ENCODE measurements around the gene CLEC4G.
"Not testable (repeated sequence)": the region's sequence is repeated elsewhere in the genome, so short reads cannot be mapped to it uniquely, and the experiment has no call there.

CLEC4G gene

DNA sequence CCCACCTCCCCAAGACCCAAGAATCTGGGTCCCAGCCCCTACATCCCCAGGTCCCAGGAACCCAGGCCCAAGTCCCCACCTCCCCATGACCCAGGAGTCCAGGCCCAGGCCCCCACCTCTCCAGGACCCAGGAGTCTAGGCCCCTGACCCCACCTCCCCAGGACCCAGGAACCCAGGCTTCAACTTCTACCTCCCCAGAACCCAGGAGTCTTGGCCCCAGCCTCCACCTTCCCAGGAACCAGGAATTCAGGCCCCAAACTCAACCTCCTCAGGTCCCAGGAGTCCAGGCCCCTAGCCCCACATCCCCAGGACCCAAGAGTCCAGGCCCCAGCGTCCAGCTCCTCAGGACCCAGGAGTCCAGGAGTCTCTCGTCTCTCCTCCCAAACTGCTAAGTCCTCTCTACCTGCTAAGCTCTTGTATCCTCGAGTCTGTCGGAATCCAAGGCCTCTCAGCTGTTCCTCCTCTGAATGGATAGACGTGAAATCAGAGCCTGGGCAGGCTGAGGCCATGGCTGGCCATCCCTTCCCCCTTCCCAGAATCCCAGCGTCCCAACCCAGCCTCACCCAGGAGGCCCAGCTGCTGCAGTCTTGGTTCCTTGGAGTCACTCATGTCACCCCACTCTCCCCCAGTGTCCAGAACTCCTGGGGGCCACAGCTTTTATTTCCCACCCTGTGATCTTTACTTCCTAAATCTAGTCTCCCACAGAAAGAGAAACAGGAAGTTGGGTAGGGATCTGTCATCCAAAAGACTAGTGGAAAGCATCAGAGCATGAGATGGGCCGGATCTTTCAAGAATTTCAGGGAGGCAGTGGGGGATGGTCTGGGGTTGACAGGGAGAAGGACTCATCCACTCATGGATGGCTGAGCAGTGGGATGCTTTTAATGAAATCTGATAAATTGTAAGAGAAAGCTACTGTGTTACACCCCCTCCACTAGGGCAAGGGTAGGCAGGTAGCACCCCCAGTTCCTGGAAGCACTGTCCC is 15.3 kb upstream of the CLEC4G start, which contains the start of gene CD209:
CD209 (minus strand) TSS at position 632 of the 982 bp plus-strand sequence; CDS start at position 609, 23 bp downstream.
- no peak for DNase-seq (ENCODE audit: low read depth, low spot score)

DNA sequence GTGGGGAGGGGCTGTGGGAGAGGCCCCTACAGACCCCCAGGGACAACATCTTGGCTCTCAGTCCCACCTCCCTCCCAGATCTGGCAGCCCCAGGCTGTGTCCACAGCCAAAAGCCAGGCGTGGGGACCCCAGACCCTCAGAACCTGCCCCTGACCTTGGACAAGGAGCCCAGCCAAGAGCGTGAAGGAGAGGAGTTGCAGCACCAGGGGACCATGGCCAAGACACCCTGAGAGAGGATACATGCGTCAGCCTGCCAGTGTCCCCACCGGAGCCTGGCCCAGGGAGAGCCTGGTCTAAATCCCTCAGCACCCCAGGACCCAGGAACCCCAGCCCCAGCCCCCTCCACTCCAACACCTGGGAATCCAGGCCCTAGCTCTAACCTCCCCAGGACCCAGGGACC is 14.4 kb upstream of the CLEC4G start:
- DNase-seq (ENCODE audit: low read depth, low spot score): not testable (repeated sequence)

DNA sequence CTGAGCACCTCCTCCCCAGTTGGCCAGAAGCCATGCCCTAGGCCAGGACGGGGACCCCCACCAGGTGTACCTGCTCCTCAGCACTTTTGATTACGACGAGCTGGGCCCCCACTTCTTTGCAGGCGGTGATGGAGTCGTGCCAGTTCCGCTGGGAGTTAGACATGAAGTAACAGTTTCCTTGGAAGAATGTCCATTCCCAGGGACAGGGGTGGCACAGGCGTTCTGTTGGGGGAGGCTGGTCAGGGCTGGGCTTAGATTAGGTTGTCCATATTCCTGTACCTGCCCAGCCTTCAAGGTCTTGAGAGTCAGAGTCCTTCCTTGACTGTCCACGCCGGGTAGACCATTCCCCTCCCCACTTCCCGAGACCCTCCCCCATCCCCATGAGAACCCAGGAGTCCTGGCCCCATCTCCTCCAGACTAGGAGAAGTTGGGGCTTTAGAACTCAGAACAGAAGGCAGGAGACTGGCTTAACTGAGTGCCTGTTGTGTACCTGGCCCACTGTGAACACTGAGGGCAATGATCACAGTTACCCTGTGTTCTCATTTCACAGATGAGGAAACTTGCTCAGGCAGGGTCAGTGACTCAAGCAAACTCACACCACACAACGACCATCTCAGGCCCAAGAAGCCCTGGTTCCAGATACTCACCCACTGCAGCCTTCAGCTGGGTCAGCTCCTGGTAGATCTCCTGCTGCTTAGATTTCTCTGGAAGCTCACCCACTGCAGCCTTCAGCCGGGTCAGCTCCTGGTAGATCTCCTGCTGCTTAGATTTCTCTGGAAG is 13.2 kb upstream of the CLEC4G start:
- DNase-seq (ENCODE audit: low read depth, low spot score): no peak

DNA sequence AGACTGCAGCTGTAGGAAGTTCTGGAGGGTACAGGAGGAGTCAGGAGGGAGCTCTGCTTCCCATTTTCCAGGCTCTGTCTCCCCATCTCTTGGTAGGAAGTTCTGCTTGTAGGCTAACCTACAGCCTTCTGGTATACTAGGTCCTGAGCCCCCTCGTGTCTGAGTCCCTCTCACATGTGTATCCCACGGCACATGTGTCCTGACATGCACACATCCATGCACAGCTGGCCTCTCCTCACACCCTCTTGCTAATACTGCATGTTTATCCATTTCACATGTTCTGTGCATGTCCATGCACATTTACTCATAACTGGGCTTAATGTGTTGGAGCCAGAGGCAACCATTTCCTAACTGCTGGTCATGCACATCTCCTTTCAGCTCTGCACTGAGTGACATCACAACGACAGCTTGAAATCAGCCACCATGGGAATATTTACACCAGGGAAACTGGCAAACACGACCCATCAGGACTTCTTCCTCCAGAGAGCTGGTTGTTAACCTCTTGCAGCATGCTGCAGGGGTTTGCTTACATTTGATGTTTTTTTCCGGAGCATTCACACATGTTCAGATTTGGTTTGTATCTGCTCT is 12.4 kb upstream of the CLEC4G start:
- no peak for DNase-seq (ENCODE audit: low read depth, low spot score)

DNA sequence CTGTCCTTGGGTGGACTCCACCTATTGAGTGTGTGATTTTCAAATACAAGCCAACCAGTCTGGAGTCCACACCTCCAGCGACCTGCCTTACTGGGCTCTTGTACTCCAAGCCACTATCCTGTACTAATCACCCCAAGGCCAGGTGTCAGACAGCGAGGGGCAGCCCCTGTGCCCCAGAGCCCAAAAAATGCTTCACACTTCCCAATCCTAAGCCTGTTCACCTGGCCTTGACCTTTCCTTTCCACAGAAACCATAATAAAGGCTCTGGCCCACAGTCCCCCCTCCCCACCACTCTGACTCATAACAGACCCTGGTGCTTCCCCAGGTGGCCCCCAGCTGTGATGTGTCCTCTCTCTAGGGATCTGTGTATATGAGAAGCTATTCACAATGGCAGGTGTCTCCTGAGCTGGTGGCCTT is 11.5 kb upstream of the CLEC4G start:
- no peak for DNase-seq (ENCODE audit: low read depth, low spot score)

DNA sequence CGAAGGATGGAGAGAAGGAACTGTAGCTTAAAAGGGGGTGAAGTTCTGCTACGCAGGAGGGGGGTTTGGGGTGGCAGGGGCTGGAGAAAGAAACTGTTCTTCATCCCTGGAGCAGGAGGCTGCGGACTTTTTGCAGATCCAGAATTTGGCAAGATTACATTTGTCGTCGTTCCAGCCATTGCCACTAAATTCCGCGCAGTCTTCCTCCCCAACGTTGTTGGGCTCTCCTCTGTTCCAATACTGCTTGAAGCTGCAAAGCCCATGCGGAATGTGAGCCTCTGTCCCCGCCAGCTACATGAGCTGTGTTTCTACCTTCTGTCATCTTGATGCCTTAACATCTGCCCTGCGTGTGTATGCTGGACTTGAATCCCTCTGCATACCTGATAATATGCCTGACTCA is 11.1 kb upstream of the CLEC4G start:
- DNase-seq (ENCODE audit: low read depth, low spot score): no peak

DNA sequence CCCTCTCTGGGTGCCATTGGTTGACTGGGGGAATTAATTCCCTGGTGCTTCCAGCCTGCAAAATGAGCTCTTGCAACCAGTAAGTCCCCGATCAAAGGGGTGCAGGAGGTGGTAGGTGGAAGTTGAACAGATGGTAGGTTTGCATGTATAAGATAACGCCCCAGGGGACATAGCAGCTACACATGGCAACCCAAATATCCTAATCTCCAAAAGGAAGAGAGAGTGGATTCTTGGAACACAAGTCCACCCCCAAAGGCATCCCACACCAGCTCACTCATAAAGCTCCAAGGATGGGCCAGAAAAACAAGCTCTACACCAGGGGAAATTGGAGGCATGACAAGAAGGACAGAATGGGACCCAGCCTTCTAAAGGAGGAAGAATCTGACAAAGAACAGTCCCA is 10.7 kb upstream of the CLEC4G start:
- no peak for DNase-seq (ENCODE audit: low read depth, low spot score)

DNA sequence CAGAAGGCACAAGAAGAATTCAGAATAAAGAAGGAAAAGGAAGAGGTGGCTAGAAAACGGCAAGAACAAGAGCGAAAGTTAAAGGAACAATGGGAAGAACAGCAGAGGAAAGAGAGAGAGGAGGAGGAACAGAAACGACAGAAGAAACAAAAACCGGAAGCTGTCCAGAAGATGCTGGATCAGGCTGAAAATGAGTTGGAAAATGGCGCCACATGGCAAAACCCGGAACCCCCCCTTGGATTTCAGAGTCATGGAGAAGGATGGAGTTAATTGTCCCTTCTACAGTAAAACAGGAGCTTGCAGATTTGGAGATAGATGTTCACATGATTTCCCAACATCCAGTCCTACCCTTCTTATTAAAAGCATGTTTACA is 8.8 kb upstream of the CLEC4G start:
- DNase-seq (ENCODE audit: low read depth, low spot score): no peak

DNA sequence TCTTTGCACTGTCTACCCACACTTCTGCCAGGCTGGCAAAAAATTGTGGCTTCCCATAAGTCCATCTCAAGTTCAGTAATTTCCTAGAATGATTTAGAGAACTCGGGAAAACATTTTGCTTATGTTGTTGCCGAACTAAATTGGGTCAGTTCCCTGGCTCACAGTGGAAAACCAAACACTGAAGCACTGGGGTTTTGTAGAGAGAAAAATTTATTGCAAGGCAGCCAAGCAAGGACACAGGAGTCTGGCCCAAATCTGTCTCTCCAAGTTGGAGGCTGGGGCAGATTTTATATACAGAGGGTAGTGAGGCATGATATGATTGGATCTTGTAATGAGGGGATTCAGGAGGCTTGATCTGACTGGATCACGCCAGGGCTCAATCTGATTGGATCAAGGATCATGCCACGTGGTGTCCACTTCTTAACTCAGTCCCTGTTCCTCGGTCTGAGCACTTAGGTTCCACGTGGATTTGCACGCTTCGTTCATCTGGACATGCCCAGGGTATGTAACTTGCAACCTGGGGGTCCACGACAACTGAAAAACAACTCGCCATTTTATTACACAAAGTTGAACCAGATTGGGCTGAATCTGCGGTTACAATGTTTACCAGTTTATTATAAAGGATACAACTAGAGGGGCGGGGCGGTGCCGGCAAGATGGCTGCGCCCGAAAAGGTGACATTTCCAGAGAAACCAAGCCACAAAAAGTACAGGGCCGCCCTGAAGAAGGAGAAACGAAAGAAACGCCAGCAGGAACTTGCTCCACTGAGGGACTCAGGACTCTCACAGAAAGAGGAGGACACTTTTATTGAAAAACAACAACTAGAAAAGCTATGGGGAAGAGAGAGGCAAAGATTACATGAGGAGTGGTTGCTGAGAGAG is 8.1 kb upstream of the CLEC4G start:
- DNase-seq (ENCODE audit: low read depth, low spot score): no peak

DNA sequence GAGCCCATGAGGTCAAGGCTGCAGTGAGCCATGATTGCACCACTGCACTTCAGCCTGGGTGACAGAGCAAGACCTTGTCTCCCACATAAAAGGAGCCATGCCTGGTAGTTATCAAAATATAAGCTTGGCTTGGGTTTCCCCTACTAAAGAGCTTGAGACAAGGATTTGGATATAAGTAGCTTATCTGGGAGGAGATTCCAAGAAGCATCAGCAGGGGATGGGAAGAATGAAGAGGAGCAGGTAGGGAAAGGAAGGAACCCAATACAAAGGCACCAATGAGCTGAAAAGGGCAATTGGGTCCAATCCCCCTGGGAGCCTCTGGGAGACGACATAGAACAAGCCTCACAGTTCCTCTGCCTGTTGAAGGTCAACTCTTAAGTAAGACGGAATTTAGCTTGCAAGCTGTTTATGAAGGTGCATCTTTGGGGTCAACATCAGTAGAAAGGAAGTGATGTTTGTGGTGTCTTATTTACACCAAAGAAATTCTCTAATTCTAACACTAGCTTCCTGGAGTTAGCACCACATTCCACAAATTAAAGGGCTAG is 7.4 kb upstream of the CLEC4G start:
- DNase-seq (ENCODE audit: low read depth, low spot score): no peak

DNA sequence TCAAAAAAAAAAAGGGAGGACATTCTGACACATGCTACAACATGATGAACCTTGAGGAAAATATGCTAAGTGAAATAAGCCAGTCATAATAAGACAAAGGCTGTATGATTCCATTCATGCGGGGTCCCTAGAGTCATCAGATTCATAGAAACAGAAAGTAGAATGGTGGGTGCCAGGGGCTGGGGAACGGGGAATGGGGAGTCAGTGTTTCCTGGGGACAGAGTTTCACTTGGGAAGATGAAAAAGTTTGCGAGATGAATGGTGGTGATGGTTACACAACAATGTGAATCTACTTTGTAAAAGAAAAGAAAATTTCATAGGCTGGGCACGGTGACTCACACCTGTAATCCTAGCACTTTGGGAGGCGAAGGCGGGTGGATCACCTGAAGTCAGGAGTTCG is 6.1 kb upstream of the CLEC4G start:
- no peak for DNase-seq (ENCODE audit: low read depth, low spot score)

DNA sequence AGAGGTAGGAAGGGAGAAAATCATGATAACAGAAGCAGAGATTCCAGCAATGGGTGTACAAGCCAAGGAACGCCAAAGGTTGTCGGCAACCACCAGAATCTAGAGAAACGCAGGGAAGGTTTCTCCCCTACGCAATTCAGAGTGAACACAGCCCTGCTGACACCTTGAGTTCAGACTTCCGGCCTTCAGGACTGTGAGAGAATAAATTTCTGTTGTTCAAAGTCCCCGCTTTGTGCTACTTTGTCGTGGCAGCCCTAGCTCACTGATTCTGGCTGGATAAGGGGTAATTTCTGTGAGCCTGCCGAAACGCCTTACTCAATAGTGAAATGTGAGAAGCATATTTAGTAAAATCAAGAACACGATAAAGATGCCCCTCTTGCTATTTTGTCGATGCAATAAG is 5.3 kb upstream of the CLEC4G start:
- DNase-seq (ENCODE audit: low read depth, low spot score): no peak

DNA sequence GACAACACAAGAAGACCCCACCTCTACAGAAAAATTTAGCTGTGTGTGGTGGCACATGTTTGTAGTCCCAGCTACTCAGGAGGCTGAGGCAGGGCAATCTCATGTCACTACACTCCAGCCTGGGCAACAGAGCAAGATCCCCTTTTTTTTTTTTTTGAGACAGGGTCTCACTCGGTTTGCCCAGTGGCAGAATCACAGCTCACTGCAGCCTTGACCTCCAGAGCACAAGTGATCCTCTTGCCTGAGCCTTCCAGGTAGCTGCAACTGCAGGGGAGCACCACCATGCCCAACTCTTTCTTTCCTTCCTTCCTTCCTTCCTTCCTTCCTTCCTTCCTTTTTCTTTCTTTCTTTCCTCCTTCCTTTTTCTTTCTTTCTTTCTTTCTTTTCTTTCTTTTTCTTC is 4.2 kb upstream of the CLEC4G start:
- no peak for DNase-seq (ENCODE audit: low read depth, low spot score)

DNA sequence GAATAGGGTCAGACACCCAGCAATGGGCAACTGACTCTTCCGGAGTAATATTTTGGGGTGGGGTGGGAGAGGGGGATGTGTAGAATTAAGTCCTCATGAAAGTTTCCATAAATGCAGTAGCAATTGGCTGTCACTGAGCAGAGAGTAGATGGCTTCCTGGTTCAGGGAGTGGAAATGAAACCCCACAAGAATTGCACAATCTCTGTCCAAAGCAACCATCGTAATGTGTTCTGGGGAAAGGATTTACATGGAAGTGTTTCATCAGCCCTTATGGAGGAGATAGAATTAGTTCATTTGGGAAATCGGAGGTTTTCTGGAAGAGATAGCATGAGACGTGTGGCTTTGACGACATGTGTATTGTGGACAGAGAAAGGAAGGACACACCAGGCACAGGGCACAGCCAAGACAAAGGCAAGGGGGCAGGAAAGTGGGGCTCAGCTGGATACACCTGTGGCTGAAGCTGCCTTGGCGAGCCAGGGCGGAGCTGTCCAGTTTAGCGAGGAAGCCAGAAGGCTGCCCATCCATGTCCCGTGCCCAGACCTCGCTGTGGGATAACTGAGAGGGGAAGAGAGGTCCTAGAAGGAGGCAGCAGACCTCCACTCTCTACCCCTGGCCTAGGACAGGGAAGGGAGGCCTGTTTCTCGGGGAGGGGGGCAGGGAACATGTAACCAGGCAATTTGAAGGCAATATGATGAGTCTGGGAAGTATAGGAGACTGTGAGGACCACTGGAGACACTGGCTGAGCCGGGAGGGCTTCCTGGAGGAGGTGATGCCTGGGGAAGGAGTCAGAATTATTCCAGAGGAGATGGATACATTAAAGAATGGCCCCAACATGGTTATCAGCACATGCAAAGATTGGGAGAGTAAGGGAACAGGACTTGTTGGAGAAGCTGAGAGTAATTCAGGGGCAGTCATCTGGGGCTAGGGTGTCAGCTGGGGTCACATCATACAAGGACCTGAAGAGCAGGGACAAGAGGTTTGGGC is 2.6 kb upstream of the CLEC4G start:
- DNase-seq (ENCODE audit: low read depth, low spot score): no peak

DNA sequence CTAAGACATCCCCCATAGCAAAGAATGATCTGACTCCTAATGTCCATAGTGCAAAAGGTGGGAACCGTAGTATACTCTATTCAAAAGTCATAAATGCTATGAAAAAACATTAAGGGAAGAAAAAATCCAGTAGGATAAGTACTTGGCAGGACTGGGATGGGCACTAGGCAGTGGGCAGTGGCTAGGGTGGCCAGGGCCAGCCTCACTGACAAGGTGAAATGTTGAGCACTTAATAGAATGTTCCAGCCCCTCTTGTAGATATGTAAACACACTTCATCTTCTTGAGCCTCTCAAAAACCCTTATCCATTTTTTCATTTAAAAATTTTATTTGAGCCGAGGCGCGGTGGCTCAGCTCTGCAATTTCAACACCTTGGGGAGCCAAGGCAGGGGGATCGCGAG is 1.5 kb upstream of the CLEC4G start:
- no peak for DNase-seq (ENCODE audit: low read depth, low spot score)

DNA sequence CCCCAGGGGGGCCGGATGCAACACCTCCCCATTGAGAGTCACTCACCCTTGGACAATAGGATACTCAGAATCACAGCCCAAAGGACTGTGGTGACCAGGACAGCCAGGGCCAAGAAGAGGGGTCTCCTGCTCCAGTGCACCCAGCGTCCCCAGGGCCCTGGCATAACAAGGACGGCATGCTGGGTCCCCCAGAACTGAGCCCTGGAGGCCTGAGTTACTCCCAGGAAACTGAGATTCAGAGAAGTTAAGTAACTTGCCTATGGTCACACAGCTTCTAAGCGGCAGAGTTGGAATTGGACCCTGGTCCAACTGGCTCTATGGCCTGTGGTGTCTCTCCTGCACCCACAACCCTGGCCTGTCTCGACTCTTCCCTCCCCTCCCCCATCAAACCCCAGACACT is 295 bp downstream of the CLEC4G start:
- no peak for DNase-seq (ENCODE audit: low read depth, low spot score)

DNA sequence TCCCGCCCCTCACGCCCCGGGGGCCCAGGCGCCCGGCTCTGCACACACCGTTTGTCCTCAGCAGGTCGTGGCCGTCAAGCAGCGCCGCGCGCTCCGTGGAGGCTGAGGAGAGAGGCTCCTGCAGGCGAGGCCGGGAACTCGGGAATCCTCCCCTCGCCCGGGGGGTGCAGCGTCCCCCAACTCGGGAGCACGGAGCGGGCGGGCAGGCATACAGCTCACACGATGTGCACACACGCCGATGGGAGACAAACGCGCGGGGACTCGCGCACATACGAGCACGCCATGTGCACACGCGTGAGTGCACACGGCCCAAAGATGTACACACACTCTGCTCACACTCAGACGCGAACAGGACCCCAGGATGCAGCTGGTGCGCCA is 703 bp downstream of the CLEC4G start:
- no peak for DNase-seq (ENCODE audit: low read depth, low spot score)

DNA sequence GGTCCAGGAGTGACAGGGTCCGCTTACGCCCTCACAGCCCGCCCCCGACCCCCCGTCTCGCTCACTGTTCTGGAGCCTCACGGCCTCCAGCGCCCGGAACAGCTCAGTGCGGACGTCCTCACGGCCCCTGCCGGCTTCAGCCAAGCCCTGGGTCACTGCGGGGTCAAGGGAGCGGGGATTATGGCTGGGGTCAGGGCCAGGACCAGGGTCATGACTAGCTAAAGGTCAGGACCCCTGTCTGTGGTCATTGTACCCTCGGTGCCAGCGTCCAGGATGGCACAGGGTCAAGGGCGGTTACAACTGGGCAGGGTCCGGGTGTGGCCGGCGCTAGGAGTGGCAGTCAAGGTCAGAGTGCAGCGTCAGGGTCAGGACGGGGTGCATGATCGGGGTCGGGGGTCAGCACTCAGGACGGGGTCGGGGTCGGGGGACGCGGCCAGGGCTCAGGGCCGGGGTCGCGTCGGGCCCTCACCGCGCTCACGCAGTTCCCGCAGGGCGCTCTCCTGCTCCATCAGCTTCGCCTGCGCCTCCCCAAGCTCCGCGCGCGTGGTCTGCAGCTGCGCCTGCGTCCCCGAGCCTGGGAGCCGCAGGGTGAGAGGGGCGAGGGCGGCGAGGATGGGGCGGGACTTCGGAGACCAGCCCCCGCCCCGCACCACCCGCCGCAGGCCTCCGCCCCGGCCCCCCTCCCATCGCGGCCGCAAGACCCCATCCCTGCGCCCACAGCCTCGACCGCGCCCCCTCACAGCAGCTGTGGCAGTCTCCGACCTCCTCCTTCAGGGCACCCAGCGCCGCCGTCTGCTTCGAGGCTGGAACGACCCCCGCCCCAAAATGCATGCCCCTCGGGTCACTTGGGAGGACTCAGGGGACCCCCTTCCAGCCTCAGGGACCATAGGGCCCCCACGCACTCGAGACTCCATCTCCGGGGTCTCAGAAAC is 1.4 kb downstream of the CLEC4G start:
- DNase-seq (ENCODE audit: low read depth, low spot score): no peak

DNA sequence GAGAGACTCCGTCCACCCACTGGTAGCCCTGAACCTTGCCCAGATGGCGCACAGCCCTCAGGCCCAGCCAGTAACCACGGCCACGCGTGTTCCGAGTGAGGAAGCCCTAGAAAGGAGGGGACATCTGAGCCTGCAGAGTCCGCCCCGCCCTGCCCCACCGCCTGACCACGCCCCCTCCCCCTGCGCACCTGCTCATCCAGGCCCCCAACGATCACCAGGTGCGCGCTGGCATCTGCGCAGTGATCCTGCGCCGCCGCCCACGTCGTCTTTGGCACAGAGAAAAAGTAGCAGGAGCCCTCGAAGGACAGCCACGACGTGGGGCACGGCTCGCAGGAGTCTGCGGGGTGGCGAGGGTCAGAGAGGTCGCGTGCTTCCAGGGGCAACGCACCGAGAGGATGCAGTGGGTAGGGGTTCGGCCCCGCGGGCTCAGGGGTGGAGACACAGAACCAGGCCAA is 2.1 kb downstream of the CLEC4G start:
- no peak for DNase-seq (ENCODE audit: low read depth, low spot score)
